Measurements from ENCODE around the gene DBN1. TPM values are rescaled to one million over a fixed set of nuclear protein-coding genes. Genes with fewer than 3 reads are reported as not detected.

The DBN1 gene
- total and polyA plus RNA-seq, 2 experiments from 2014 or later = 185 to 295 TPM

GRCh38 chr5:177508221-177508611 is 34.8 kb upstream of the DBN1 start:
- TF ChIP-seq CTCF (IDR thresholded peaks at IDR 0.05; ENCODE audit: low read depth, low read length) = no peak
- H3K27ac ChIP-seq = no peak overlapping the region
- H3K4me1 ChIP-seq (ENCODE audit: low read depth) = no peaks in the 10 kb centered on the region
- DNase-seq (ENCODE audit: low read depth in 1 of 2, low spot score in 1 of 2) = no peak
- no peaks in the 10 kb centered on the region for H3K27me3 ChIP-seq
- no peaks in the 10 kb centered on the region for H3K9me3 ChIP-seq (ENCODE audit: low read depth)
- H3K36me3 ChIP-seq = peaks cover 22% of the 10 kb centered on the region
- no peak overlapping the region for H3K4me3 ChIP-seq

DNA sequence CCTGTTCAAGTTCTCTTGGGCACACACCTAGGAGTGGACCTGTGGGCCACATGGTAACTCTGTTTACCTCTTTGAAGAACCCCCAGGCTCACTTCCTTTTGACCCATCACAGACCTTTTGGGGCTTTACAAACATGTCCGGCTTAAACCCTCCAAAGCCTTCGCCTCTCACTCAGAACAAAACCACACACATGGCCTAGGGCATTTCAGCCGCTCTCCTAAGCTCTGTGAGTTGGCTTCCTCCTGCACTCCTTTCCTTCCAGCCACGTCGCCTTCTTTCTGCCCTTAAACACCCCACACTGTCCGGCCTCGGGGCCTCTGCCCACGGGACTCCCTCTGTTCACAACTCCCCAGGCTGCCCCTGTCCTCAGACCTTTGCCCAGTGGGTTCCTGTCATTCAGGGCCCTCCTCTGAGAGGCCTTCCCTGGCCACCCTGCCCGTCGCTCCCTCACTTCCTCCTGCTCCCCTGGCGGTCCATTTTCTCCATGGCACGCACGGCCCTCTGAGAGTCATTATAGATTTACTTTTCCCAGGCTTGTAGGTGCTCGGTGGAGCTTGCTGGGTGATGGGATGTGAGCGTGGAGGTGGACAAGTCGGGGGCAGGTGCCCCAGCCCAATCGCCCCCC is 34.3 kb upstream of the DBN1 start:
- no peak for TF ChIP-seq CTCF (IDR thresholded peaks at IDR 0.05; ENCODE audit: low read depth, low read length)
- Histone ChIP-seq H3K9me3 (ENCODE audit: low read depth) (no peaks in the 10 kb centered on the region), H3K27ac (no peak overlapping the region), H3K4me3 (no peak overlapping the region), H3K36me3 (peaks cover 18% of the 10 kb centered on the region), H3K27me3 (no peaks in the 10 kb centered on the region), H3K4me1 (ENCODE audit: low read depth) (no peaks in the 10 kb centered on the region)
- DNase-seq (ENCODE audit: low read depth in 1 of 2, low spot score in 1 of 2) = no peak

DNA sequence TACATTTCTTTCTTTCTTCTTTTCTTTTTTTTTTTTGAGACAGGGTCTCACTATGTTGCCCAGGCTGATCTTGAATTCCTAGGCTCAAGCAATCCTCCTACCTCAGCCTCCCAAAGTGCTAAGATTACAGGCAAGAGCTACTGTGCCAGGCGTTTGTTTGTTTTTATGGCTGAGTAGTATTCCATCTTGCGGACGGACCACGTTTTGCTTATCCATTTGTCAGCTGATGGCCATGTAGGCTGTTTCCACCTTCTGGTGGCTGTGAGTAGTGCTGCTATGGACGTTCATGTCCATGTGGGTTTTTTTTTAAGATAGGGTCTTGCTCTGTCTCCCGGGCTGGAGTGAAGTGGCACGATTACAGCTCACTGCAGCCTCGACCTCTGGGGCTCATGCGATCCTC is 33.7 kb upstream of the DBN1 start:
- Histone ChIP-seq H3K27me3 (no peaks in the 10 kb centered on the region), H3K9me3 (ENCODE audit: low read depth) (no peaks in the 10 kb centered on the region), H3K36me3 (peaks cover 15% of the 10 kb centered on the region), H3K27ac (no peak overlapping the region), H3K4me3 (no peak overlapping the region), H3K4me1 (ENCODE audit: low read depth) (no peaks in the 10 kb centered on the region)
- no peak for TF ChIP-seq CTCF (IDR thresholded peaks at IDR 0.05; ENCODE audit: low read depth, low read length)
- no peak for DNase-seq (ENCODE audit: low read depth in 1 of 2, low spot score in 1 of 2)

DNA sequence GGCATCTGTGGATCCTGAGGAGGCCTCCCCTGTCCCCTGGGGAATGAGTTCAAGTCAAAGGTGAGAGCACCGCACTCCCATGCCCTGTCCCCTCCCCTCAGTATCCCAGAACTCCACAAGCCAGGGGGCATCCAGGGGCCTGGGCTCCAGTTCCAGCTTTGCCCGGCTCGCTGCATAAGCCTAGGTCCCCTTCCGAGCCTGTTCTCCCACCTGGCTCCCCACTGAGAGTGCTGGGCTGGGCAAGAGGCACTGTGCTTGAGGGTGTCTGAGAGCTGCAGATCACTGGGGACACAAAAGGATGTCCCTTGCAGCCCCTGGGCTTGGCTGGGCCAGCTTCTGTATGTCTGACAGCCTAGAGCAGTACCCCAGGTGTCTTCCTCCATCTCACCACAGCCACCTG is 31.6 kb upstream of the DBN1 start:
- Histone ChIP-seq H3K4me3 (no peak overlapping the region), H3K27me3 (no peaks in the 10 kb centered on the region), H3K4me1 (ENCODE audit: low read depth) (no peaks in the 10 kb centered on the region), H3K9me3 (ENCODE audit: low read depth) (no peaks in the 10 kb centered on the region), H3K36me3 (no peaks in the 10 kb centered on the region), H3K27ac (no peak overlapping the region)
- DNase-seq (ENCODE audit: low read depth in 1 of 2, low spot score in 1 of 2) = no peak
- no peak for TF ChIP-seq CTCF (IDR thresholded peaks at IDR 0.05; ENCODE audit: low read depth, low read length)

DNA sequence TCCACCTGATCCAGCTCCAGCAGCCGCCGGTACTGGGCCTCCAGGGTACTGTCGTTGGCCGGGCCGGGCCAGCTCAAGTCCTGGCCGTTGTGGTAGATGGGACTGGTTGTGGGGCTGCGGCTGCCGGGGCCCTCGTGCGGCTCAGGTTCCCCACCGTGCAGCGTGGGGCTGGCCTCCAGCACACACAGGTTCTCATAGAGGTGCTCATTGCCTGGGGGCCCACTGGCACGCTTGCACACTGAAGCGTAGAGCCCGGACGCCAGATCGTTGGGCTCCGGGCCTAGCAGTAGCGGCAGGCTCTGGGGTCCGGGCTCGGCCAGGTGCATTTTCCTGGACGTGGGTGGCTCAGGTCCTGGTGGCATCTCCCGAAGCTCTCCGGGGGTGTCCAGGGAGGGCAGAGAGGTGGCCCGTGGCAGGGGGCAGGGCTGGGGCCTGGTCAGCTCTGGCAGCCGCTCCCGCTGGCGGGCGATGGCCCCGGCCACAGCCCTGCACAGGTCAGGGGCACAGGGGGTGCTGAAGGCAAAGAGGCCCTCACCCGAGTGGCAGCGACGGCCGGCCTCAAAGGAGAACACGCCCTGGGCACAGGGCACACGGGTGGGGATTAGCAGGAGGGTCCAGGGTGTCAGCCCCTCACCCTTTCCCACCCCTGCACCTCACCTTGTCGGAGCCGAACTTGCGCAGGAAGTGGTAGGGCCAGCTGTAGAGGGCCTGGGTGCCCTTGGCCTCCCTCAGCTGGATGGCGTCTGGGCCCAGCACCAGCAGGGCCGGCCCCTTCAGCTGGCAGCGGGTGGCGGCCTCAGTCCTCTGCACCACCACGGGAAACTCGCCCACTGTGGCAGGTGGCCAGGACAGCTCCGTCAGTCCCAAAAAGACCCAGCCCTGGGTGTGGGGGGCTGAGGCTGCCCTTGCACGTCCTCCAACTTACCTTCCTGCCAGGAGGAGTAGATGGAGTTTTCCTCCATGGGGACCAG is 30.9 kb upstream of the DBN1 start:
- DNase-seq (ENCODE audit: low read depth in 1 of 2, low spot score in 1 of 2) = no peak
- H3K27ac ChIP-seq = no peak overlapping the region
- no peaks in the 10 kb centered on the region for H3K9me3 ChIP-seq (ENCODE audit: low read depth)
- no peaks in the 10 kb centered on the region for H3K27me3 ChIP-seq
- no peaks in the 10 kb centered on the region for H3K4me1 ChIP-seq (ENCODE audit: low read depth)
- no peaks in the 10 kb centered on the region for H3K36me3 ChIP-seq
- TF ChIP-seq CTCF (IDR thresholded peaks at IDR 0.05; ENCODE audit: low read depth, low read length) = no peak
- no peak overlapping the region for H3K4me3 ChIP-seq
